Esophagus squamous epithelium (tissue), 5 donors: ENCODE results near the gene COMT. TPM values are rescaled to one million over a fixed set of nuclear protein-coding genes. Genes with fewer than 3 reads are reported as not detected.

ENCODE experiments used
- DNase-seq: peaks from one replicate; lab custom pipeline; 2025; lab: John Stamatoyannopoulos, UW
- H3K27ac ChIP-seq, 4 donors: fragments of 200-600 bp; sonication (generic); one replicate each; pipeline ENCODE4 v1.5.1; 2016 to 2019; ENCODE audit warnings: mild to moderate bottlenecking in 1 of 4
- H3K27me3 ChIP-seq, 4 donors: fragments of 200-600 bp; sonication (generic); 1 replicate in 3 of 4; 2 replicates in 1 of 4; pipeline versions ENCODE4 v1.5.1 to v1.6.0; 2017 to 2021; ENCODE audit warnings: antibody characterized with exemption in 1 of 4
- H3K36me3 ChIP-seq, 3 donors: fragments of 200-600 bp; sonication (generic); one replicate each; pipeline ENCODE4 v1.5.1; 2016 to 2019
- H3K4me1 ChIP-seq, 3 donors: fragments of 200-600 bp; sonication (generic); one replicate each; pipeline ENCODE4 v1.5.1; 2017 to 2019
- H3K4me3 ChIP-seq, 4 donors: fragments of 200-600 bp; sonication (generic); 1 replicate in 3 of 4; 2 replicates in 1 of 4; pipeline ENCODE4 v1.5.1; 2016 to 2019; ENCODE audit warnings: mild to moderate bottlenecking in 2 of 4, moderate library complexity in 1 of 4
- H3K9me3 ChIP-seq, 3 donors: fragments of 200-600 bp; sonication (generic); one replicate each; pipeline ENCODE4 v1.5.1; 2016 to 2019
- CTCF ChIP-seq, 6 experiments: fragments of 450-650 bp in 4 of 6; fragments of 200-600 bp in 2 of 6; sonication (generic) in 2 of 6; IDR thresholded peaks; one replicate each; pipeline ENCODE4 v1.5.1; 2016 to 2019; ENCODE audit warnings: antibody characterized with exemption in 6 of 6, mild to moderate bottlenecking in 4 of 6, moderate library complexity in 4 of 6
- POLR2A ChIP-seq, 4 donors: fragments of 450-650 bp; IDR thresholded peaks; one replicate each; pipeline ENCODE4 v1.6.1; 2017; ENCODE audit warnings: antibody characterized with exemption in 4 of 4, mild to moderate bottlenecking in 4 of 4, moderate library complexity in 3 of 4
- WGBS, 2 donors: methylation state at CpG; one replicate each; pipeline ENCODE4 v1.1.5; 2018; 5-methylcytosine and 5-hydroxymethylcytosine counted together
- intact Hi-C: fragments of 100-400 bp; cut with DNase I; formaldehyde crosslinking; loops from one replicate; pipeline ENCODE4 v1.15.0; 2022
- total RNA-seq, 4 donors: library from RNA; depleted of rRNA; stranded (reverse); fragments of >200 nt; gene quantifications; one replicate each; pipeline ENCODE4 v1.1.0, GENCODE V29; 2016
- donor health status: DM: yes; HTN: yes; CAD: no.

Gene COMT
- total RNA-seq, 4 donors from 2014 or later, result 210 to 422 (median 234) TPM

GRCh38 chr22:19915287-19915954 is 26.2 kb upstream of the COMT start:
- TF ChIP-seq POLR2A (IDR thresholded peaks at IDR 0.05) (no peak), CTCF (IDR thresholded peaks at IDR 0.05) (no peak)
- Histone ChIP-seq H3K9me3 (no peaks in the 10 kb centered on the region), H3K36me3 (peaks cover 25 to 94% (median 32%) of the 10 kb centered on the region in 3 donors), H3K27ac (no peak overlapping the region), H3K4me1 (peaks cover 0 to 9% (median 0%) of the 10 kb centered on the region in 3 donors), H3K4me3 (no peak overlapping the region), H3K27me3 (no peaks in the 10 kb centered on the region)
- intact Hi-C loops, result no loop called here
- WGBS, 2 donors, result 82 to 93% methylated on average over 4 to 10 of the region's 13 CpGs
- DNase-seq, result no peak

DNA sequence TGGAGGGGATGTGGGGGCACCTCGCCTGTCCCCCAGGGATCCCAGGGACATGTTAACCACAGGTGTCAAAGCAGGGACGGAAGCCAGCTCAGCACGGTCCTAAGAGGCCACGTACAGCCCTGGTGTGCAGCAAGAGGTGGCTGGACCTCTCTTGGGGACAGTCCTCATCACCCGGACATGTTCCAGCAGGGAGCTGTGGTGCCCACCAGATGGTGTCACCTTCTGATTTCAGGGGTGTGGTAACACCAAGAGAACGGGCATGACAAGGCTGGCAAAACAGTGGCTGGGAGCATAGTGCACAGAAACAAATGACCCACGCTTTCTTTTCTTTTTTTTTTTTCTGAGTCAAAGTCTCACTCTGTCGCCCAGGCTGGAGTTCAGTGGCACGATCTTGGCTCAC is 25.6 kb upstream of the COMT start:
- peaks cover 25 to 88% (median 32%) of the 10 kb centered on the region in 3 donors for H3K36me3 ChIP-seq
- H3K27ac ChIP-seq, result no peak overlapping the region
- DNase-seq, result no peak
- 66 to 76% methylated on average over 8 to 9 of the region's 9 CpGs for WGBS, 2 donors
- no peak overlapping the region for H3K4me3 ChIP-seq
- H3K27me3 ChIP-seq, result no peaks in the 10 kb centered on the region
- intact Hi-C loops, result no loop called here
- H3K4me1 ChIP-seq, result peaks cover 0 to 9% (median 0%) of the 10 kb centered on the region in 3 donors
- no peak for TF ChIP-seq POLR2A (IDR thresholded peaks at IDR 0.05)
- no peak for TF ChIP-seq CTCF (IDR thresholded peaks at IDR 0.05)
- H3K9me3 ChIP-seq, result no peaks in the 10 kb centered on the region

- Histone ChIP-seq H3K4me1 (peaks cover 0 to 7% (median 0%) of the 10 kb centered on the region in 3 donors), H3K4me3 (no peak overlapping the region), H3K27ac (no peak overlapping the region), H3K36me3 (peaks cover 25 to 78% (median 32%) of the 10 kb centered on the region in 3 donors), H3K9me3 (no peaks in the 10 kb centered on the region), H3K27me3 (no peaks in the 10 kb centered on the region)
- no CpG with 5 or more reads among the region's 7 CpGs for WGBS, 2 donors
- intact Hi-C loops, result no loop called here
- TF ChIP-seq CTCF (IDR thresholded peaks at IDR 0.05), result no peak
- no peak for TF ChIP-seq POLR2A (IDR thresholded peaks at IDR 0.05)
- no peak for DNase-seq
Measured at GRCh38 chr22:19916941-19917340, 24.6 kb upstream of the COMT start.

GRCh38 chr22:19917389-19918138 is 24.0 kb upstream of the COMT start:
- no peak overlapping the region for H3K4me3 ChIP-seq
- no peaks in the 10 kb centered on the region for H3K9me3 ChIP-seq
- 91 to 100% methylated on average over 2 to 6 of the region's 12 CpGs for WGBS, 2 donors
- no peak overlapping the region for H3K27ac ChIP-seq
- intact Hi-C loops, result no loop called here
- H3K27me3 ChIP-seq, result no peaks in the 10 kb centered on the region
- no peak for DNase-seq
- TF ChIP-seq CTCF (IDR thresholded peaks at IDR 0.05) (no peak), POLR2A (IDR thresholded peaks at IDR 0.05) (no peak)
- peaks cover 0 to under 1% (median 0%) of the 10 kb centered on the region in 3 donors for H3K4me1 ChIP-seq
- peaks cover 25 to 75% (median 32%) of the 10 kb centered on the region in 3 donors for H3K36me3 ChIP-seq
